ENCODE data around the gene AATK. TPM values are rescaled to one million over a fixed set of nuclear protein-coding genes. Genes with fewer than 3 reads are reported as not detected.

Gene AATK
- total RNA-seq, 1 donor from 2014 or later, result 0.20 TPM

DNA sequence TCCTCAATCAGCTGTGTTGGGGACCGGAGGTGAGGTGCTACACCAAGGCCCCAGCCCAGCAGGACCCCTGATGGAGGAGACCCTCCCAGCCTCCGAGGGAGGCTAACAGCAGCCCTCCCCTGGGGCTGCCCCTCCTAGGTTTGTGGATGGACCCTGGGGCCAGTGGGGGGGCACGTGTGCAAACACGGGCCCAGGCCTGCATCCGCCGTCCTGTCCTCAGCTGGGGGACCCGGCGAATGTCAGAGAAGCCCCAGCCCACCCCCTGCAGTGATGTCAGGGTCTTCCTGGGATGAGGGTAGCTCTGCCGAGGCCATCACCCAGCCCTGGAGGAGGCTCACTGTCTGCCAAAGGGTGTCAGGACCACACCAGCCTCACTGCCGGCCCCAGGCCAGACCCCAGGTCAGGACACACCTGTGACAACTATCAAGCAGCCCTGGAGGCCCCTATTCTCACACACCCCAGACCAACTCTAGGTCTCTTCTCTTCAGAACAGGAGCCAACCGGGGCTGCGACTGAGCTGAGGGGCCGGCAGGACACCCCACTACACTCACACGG lies 30.0 kb upstream of the AATK start:
- no peak for DNase-seq (ENCODE audit: low read depth)

DNA sequence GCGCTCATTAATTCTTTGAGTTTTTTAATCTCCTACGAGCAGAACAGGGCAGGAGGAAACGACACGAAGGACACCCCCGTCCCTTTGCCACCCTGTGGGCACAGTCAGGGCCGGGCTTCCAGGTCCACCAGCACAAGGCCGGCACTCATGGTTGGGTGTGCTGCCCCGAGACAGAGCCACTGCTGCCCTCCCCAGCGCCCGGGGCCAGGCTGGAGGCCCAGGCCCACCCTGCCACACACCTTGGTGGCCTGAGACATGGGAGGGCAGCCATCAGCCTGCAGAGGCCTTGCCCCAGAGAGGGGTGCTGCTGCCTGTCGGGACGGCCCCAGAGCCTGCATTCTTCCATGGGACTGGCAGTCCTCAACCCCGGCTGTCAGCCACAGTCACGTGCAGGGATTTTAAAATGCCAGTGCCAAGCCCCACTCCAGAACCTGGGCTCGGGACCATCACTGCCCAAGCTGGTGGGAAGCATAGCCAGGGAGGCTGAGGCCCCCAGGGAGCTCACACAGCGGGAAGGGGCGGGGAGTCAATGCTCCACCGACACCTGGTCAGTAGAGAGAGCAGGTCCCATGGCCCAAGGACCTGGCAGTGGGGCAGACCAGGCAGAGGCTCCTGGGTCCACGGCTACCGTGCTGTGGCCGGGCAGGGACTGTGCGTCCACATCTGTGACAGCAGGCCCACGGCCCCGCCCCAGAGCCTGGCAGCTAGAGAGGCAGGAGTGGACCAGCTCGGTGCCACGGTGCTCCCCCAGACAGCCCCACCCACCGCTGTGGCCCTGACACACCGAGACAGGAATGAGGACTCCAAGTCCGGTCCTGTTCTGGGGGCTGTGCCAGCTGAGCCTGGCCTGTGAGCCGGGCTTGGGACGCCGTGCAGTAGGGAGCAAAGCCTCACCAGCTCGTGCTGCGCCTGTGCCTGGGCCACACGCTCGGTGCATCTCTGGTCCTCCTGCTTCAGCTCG lies 29.2 kb upstream of the AATK start:
- no peak for DNase-seq (ENCODE audit: low read depth)

GRCh38 chr17:81194225-81194760 lies 28.3 kb upstream of the AATK start:
- no peak for DNase-seq (ENCODE audit: low read depth)

GRCh38 chr17:81193470-81194224 lies 27.6 kb upstream of the AATK start:
- DNase-seq (ENCODE audit: low read depth), result no peak

GRCh38 chr17:81193051-81193410 lies 27.0 kb upstream of the AATK start:
- DNase-seq (ENCODE audit: low read depth), result no peak

GRCh38 chr17:81192386-81193050 lies 26.5 kb upstream of the AATK start:
- DNase-seq (ENCODE audit: low read depth), result no peak

DNA sequence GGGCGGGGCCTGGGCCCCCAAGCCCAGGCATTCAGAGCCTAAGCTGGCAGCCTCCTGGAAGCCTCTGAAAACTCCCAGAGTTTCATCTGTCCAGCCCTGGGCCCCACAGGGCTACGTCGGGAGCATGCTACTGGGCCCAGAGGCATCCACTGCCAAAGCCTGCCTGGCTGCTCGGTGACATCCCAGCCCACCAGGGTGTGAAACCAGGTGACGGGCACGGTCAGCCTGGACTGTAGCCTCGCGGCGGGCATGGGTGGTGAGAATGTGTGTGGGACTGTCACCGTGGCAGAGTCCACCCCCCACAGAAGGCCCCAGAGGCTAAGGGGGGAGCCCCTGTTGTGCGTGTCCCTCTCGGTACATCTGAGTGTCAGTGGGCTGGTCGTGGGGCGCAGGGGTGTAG lies 25.6 kb upstream of the AATK start:
- no peak for DNase-seq (ENCODE audit: low read depth)

- no peak for DNase-seq (ENCODE audit: low read depth)
Measured at GRCh38 chr17:81191116-81191515, 25.1 kb upstream of the AATK start.

GRCh38 chr17:81190591-81190990 lies 24.6 kb upstream of the AATK start:
- no peak for DNase-seq (ENCODE audit: low read depth)

GRCh38 chr17:81189670-81190530 lies 23.9 kb upstream of the AATK start:
- no peak for DNase-seq (ENCODE audit: low read depth)

GRCh38 chr17:81189016-81189415 lies 23.0 kb upstream of the AATK start:
- DNase-seq (ENCODE audit: low read depth), result no peak

DNA sequence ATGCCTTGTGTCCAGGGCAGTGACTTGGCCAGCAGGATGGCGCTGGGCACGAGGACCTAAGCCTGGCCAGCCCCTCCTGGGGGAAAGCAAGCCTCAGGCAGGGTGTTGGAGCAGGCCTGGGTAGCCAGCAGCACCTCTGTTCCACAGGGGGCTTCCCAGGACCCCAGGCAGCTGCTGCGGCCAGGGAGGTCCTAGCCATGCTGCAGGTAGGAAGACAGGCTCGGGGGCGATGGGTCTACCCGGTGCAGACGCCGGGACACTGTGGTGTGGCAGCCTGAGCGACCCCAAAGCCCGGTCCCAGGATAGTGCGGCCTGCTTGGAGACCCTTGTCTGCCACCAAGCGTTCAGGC lies 22.4 kb upstream of the AATK start:
- DNase-seq (ENCODE audit: low read depth), result no peak

GRCh38 chr17:81187586-81188490 lies 21.8 kb upstream of the AATK start:
- DNase-seq (ENCODE audit: low read depth), result no peak

DNA sequence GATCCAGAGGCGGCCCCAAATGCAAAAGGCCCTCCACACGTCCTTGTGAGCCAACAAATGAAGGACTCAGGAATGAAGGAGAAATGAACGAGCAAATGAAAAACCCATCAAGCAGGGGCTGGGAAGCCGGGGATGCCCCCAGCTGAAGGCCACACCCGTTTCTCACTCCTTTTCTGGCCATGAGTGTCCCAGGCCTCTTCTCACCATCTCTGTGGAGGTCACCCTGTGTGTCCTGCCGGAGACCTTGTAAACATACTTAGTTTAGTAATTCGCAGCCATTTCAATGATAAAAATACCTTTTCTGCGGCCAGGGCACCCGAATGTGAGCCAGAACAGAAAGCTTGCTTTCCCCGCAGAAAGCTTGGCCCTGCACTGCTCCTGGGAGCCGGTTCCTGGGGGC lies 21.1 kb upstream of the AATK start:
- no peak for DNase-seq (ENCODE audit: low read depth)

- no peak for DNase-seq (ENCODE audit: low read depth)
Measured at GRCh38 chr17:81186203-81186602, 20.2 kb upstream of the AATK start.

DNA sequence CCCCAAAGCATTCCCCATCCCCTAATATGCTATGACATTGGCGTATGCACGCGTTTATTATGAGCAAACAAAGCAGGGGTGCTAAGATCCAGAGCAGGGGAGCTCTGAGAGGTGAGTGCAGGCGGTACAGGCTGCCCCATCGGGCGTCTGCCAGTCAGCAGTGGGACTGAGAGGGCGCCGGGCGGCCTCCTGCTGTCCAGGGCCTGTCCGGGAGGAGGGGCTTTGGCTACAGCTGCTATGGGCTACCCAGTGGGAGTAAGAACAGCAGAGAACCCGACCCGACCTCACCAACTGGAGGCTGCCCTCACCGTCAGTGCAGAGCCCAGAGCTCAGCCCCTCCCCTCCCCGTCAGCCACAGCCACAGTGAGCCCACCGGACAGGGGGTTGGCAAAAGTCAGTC lies 18.5 kb upstream of the AATK start:
- DNase-seq (ENCODE audit: low read depth), result no peak

GRCh38 chr17:81183807-81184206 lies 17.8 kb upstream of the AATK start:
- no peak for DNase-seq (ENCODE audit: low read depth)

DNA sequence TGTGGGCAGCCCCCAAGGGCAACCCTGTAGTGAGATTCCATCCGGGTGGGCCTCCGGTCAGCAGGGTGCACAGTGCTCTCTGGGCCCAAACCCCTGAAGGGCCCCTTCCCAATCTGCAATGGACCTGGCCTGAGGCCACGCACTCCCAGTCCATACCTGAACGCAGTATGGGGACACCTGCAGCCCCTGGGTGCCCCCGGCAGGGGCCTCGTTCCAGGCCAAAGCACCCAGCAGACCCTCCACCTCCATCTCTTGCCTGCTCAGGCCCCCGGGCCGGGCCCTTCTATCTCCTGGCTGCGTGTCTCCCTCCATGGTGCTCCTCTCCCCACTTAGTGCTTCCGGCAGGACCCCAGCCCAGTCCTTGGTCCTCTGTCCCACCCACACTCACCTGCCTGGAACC lies 17.3 kb upstream of the AATK start:
- DNase-seq (ENCODE audit: low read depth), result no peak

- no peak for DNase-seq (ENCODE audit: low read depth)
Measured at GRCh38 chr17:81182596-81182995, 16.6 kb upstream of the AATK start.

DNA sequence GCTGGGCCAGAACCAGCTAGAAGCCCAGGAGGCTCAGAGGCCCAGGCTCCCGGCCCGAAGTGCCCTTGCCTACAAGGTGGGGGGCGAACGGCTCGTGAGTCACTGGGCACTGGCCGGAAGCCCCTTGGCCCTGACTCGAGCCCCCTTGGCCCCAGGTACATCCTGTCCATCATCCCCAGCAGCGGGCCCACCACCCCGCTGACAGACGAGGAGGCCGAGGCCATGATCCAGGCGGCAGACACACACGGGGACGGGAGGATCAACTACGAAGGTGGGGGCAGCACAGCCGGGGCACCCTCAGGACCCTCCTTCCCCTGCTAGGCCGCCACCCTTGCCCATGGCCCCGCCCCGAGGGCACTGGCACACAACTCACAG lies 15.8 kb upstream of the AATK start:
- no peak for DNase-seq (ENCODE audit: low read depth)
